ENCODE results near the gene THAP7.

The THAP7 gene

DNA sequence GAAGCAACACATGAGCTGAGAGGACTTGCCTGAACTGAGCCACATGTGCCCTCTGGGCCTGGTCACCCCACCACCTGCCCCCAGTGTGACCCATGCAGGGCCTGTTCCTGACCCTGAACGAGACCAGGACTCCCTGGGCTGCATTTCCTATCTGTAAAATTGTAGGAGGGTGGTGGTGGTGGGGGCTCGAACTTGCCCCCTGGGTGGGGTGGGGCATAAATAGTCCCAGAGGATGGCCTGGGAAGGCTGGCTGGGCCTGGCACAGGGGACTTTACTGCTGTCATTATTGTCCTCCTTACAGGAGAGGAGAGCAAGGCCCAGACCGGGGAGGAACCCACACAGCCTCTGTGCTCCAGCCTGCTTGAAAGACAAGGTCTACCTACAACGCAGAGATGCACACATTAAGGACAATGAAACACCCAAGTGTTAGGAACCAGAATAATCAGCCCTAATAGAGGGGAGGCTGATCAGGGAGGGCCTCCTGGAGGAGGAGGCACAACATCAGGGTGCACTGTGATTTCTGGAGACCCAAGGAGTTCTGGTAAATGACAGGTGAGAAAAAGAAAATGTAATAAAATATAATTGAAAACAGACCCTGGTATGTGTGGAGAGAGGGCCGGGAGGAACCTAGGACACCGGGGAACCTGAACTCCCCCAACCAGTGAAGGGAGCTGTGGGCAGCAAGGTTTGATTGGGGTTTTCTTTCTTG is 37.7 kb downstream of the THAP7 start:
- no peak for DNase-seq (ENCODE audit: low read depth)

DNA sequence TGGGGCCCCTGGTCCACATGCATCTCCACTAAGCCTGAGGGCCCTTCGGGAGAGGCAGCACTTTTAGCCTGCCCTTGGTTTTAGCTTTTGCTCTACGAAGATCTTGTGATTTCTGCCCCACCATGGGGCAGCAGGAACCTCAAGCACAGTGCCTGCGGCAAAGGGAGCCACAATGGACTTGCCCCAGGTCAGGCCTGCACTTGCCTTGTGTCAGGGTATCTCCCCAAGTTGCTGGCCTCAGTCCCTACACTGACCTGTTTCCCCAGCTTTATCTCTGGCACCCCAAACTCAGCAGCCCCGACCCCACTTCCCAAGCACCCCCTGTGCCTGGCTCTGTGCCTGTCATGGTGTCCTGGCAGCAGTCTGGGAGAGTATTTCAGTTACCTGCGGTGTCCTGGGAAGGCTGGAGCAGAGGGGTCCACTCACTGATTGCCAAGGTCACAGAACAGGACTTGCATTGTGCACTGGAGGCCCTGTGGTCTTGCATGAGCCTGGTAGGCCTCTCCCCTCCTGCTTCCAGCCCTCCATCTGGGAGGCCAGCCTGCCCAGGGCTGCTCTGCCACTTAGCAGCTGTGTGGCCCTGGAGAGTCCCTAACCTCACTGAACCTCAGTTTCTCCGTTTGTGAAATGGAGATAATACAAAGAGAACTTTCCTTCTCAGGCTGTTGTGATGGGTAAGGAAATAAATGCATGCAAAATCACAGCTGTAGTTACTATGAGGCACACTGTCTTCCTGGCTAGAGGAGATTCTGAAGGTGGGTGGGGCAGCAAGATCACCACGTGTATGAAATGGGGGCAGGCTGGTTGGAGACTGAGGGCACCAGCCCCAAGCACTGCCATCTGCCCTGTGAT is 38.5 kb downstream of the THAP7 start:
- no peak for DNase-seq (ENCODE audit: low read depth)

DNA sequence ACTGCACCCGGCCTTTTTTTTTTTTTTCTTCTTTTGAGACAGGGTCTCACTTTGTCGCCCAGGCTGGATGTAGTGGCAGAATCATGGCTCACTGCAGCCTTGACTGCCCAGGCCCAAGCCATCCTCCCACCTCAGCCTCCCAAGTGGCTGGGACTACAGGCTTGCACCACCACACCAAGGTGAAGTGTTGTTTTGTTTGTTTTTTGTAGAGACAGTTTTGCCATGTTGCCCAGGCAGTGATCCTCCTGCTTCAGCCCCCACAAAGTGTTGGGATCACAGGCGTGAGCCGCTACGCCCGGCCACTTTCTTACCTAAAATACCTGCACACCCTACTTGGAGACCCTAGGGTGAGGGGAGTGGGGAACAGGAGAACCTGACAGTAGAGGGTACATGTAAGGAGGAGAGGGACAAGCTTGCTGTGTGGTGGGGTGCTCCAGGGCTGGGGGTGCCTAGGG is 39.4 kb downstream of the THAP7 start:
- DNase-seq (ENCODE audit: low read depth) = no peak

DNA sequence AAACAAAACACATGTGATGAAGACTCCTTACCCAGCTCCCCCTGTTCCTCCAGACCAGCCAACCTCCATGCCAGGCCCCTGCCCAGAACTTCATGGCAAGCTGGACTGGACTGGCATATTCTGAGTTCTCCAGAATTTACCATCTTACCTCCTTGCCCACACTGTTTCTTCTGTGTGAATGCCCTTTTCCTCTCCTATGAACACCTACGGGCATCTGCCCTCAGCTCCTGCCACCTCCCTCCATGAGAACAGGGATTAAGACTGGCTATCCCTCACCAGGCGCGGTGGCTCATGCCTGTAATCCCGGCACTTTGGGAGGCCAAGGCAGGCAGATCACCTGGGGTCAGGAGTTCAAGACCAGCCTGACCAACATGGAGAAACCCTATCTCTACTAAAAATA is 41.3 kb downstream of the THAP7 start:
- DNase-seq (ENCODE audit: low read depth) = no peak

DNA sequence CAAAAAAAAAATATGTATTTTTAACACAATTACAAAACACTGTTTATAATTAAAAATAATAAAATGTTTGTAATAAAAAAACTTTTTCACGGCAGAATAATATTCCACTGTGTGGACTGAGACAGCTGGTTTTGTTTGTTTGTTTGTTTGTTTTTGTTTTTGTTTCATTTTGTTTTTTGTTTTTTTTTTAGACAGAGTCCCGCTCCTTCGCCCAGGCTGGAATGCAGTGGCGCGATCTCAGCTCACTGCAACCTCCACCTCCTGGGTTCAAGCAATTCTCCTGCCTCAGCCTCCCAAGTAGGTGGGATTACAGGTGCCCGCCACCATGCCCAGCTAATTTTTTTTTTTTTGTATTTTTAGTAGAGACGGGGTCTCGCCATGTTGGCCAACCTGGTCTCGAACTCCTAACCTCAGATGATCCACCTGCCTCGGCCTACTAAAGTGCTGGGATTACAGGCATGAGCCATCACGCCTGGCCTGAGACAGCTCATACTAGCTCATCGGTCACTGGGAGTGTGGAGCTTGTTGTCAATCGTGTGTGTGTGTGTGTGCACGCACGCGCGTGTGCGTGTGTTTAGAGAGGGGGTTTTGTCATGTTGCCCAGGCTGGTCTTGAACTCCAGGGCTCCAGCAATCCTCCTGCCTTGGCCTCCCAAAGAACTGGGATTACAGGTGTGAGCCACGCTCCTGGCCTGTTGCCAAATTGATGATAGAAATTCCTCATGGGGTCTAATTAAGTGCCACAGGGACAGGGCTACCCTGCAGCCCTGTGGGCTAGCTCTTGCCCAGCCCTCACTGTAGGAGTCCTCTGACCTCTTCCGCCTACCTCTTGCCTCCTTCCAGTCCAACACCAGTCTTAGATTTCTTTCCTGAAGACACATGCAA is 42.1 kb downstream of the THAP7 start:
- DNase-seq (ENCODE audit: low read depth) = no peak

DNA sequence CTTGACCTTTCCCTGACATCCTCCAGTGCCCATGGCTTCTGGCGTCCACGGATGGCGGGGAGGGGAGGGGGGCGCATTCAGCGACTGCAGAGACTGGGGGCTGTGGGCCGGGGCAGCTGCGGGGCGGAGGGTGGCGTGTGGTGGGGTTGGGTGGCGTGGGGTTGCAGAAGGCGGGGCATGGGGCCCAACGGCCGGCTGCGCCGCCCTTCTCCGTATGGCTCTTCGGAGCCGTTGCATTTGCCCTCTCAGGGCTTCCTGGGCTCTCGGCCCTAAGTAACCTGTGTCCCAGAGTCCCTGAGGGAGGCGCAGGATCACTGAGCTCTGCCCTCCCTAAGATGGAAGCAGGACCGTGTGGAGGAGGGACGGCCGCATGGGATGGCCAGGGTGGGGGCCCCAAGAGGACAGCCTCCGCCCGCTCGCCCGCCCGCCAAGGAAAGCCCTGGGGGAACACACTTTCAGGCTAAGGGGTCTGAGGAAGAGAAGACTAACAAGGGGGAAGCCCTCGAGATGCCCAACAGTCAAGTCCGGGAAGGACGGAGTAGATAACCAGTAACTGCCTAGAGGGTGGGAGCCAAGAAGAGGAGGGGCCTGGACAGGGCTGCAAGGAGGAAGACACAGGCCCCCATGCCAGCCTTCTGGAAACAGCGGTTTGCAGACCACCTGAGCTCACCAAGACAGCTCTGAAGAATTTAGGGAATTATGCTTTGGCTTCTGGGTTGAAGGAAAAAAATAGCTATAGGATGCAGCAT is 44.1 kb downstream of the THAP7 start:
- DNase-seq (ENCODE audit: low read depth) = peak; percentile 26

DNA sequence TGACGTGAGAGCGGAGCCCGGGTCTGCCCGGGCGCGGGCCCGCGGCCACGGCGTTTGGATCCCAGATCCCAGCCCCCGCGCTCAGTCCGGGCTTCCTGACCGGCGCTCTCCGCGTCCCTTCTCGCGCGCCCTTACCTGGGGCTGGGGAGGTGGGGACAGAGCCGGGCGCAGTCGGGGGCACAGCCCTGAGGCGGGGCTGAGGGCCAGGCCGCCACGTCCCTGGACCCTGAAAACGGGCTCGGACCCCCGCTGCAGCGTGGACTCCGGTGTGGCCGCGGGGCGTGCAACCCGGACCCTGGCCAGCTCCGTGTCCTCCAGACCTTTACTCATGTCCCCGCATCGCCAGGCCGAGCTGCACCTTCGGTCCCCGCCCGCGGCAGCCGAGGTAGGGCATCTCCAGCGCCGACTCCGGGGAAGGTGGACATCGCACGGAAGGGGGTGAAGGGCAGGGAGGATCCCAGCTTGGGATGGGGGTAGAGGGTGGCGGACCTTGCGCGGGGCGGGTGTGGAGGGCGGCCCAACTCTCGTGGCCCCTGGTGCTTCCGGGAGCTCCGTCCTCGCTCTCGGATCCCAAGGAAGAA is 44.7 kb downstream of the THAP7 start:
- DNase-seq (ENCODE audit: low read depth) = no peak

DNA sequence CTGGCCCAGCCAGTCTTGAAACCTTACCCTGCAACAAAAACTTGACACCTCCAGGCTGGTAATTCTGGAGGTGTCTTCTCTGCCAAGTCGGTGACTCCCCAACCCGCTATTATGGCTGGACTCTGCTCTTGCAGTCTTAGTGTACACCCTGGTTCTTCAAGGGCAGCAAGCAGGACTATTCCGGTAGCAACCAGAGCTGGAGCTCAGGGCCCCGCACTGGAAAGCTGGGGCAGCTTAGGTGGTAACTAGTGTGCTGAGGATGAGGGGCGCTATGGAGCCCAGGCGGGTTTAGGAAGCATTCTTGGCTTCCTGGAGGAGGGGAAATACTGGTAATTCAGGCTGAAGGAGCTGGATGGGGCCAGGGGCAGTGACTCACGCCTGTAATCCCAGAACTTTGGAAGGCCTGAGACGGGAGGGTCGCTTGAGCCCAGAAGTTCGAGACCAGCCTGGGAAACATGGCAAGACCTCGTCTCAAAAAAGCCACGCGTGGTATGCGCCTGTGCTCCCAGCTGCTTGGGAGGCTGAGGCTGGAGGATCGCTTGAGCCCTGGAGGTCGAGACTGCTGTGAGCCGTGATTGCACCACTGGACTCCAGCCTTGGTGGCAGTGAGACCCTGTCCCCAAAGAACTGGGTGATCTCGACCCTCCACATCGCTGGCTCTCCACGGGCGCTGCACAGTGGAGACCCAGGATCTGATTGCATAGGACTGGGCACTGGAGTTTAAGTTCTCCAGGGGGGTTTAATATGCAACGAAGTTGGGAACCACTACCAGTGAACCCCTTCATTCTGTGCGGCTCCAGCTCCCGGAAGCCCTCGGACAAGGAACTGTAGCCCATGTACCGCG is 45.4 kb downstream of the THAP7 start:
- DNase-seq (ENCODE audit: low read depth) = peak; percentile 23

DNA sequence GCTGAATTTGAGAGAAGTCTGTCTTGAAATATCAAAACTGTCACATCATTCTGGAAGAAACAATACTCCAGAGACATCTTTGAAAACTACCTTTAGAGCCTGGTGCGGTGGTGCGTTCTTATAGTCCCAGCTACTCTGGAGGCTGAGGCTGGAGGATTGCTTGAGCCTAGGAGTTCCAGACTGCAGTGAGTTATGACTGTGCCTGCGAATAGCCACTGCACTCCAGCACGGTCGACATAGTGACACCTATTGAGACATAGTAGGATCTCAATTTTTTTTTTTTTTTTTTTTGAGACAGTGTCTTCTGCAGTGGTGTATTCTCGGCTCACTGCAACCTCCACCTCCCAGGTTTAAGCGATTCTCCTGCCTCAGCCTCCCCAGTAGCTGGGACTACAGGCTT is 46.4 kb downstream of the THAP7 start:
- no peak for DNase-seq (ENCODE audit: low read depth)

DNA sequence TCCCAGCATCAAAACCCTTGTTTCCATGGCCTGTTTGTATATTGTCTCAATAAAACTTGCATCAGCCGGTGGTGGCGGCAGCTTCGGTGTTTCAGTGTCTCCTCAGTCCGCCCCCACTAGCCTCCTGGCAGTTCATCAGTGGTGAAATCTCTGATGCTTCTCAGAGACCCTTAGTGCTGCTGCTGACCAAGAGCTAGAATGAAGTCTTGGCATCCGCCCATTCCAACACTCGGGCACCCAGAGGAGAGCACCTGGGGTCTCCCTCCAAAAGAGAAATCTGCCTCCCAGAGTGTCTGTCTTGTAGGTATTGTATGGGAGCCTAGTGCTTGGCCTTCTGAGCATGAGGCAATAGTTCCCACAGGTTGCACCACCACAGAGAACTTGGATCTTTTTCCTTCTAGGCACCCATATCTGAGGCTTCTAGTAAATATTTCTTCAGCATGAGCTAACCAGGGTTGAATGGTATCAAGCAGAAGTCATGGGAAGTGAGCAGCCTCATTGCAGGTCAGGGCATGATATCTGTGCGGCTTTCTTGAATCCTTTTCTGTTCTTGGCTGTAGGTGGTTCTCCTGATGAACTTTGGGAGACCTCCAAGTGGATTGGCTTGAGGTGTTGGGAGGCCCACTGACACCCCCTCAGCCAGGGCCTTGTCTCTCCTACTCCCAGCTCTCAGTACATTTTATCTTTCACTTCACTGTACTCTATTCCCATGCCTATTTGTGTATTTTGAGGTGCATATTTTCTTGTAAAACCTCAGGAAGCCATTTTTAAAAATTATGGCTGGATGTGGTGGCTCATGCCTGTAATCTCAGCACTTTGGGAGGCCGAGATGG is 48.0 kb downstream of the THAP7 start:
- peak; percentile 68 for DNase-seq (ENCODE audit: low read depth)

DNA sequence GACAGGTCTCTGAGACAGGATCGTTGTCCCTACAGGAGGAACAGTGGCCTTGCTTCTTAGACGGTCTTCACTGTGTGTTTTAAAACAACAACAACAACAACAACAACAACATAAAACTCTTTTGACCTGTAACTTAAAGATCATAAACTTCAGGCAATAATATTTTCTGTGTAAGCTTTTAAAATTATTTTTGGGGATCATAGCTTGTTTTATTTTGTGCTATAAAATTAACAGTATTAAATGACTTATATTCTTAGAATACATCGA is 48.6 kb downstream of the THAP7 start:
- no peak for DNase-seq (ENCODE audit: low read depth)

DNA sequence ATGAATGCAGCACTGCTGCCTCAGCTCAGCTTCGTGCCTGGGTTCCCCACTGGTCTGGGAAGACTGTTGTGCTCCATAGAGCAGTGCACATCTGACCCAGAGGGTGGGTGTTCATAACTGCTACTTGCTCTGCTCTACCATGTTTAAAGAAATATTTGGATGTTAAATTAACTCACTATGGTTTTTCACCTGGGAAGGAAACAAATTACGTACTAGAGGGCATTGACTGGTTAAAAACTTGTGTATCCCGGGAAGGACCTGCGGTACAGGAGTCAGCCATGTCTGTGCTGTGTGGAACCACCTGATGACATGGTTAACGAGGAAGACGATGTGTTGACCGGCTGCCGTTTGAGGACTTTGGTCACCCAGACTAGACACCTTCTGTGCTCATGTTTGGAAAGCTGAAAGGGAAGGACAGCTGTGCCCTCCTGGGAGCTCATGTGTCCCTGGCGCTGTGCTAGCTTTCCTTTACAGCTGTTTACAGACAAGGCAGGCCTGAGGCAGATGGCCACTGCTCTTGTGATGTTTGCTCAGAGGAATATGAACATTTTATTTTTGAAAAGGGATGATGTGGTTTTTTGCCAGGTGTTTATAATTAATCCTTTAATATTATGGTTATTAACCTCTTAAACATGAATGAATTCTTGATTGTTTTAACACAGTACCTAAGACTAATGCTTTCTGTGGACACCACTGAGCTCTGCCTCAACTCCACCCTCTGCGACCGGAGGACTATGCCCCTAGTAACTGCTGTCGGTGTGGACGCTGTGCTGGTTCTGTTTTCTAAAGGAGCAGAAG is 49.2 kb downstream of the THAP7 start:
- DNase-seq (ENCODE audit: low read depth) = no peak

DNA sequence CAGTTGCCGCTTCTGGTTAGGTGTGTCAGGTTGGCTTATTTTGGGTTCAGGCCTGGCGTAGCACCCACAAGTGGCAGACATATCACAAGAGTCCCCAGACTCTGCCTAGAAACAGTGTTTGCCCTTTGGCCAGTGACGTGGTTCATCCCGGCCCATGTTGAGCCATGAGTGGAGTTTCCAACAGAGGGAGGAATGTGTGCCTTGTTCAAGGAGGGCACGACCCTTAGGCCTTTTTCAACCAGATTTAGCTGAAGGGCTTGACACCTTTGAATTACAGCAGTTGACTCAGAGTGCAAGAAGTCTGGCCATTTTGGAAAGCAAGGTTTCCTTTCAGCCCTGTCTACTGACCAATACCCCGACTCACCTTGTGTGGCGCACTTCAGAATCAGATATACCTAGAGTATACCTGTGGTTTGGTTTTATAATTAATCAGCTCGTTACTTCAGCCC is 50.0 kb downstream of the THAP7 start:
- no peak for DNase-seq (ENCODE audit: low read depth)

DNA sequence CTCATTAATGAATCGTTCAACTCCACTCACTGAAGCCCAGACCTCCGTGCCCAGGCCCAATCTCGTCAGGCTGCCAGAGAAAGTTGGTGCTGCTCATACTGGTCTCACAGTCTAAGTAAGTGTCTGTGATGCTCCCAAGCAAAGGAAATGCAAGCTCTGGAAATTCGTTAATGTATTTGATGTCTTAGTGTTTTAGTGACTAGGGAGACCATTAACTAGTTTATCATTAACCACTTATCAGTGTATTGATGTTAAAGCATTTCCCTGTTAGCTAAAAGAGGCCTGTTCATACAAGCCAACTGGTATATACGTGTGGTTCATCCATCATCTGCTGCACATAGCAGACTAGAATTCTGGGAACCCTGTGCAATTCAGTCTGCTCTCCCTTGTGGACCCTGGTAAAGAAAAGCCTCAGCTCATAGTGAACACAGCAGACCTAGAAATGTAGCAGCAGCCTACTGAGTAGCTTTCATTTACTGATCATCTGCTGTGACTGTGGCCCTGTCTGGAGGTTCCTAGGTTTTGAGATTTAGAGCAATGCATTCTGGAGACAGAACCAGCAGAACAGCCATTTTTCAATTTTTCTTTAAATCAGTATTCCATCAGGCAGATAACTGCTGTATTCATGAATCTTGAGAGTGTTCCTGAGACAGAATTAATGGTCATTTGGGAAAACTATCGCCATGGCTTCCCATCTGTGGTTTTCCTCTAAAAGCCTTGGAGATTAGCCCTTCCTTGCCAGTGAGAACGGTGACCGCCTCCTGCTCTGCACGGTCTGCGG is 50.6 kb downstream of the THAP7 start:
- no peak for DNase-seq (ENCODE audit: low read depth)

DNA sequence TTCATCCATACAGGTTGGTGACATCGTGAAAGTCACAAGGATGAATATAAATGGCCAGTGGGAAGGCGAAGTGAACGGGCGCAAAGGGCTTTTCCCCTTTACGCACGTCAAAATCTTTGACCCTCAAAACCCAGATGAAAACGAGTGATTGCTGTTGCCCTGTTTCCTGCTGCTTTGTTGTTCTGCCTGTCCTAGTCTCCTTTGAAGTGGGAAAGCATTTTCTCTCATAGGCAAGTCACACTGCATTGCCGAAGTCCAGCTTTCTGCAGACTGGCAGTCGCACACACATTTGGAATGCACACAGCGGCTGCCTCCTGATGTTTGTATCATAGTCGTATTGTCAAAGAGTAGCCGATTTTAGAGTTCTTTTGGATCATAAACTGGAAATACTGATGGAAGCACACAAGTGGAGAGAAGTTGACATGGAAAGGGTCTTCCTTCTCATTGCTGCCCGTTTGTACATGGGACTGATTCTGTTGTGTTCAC is 52.2 kb downstream of the THAP7 start:
- no peak for DNase-seq (ENCODE audit: low read depth)
